GM23338 (cell line): Measurements from ENCODE around the gene RFX3. TPM values are rescaled to one million over a fixed set of nuclear protein-coding genes. Genes with fewer than 3 reads are reported as not detected.

Experiments
- ATAC-seq: fragments of 200-7000 bp; cut with Tn5 transposase; 3 replicates; pipeline ENCODE4 v1.9.1; 2020
- DNase-seq: peaks from one replicate; pipeline ENCODE4 v3.0.0-alpha.2; 2015; ENCODE audit warnings: low spot score
- H2AFZ ChIP-seq: fragments of 200-600 bp; sonication (generic); 2 replicates; pipeline ENCODE4 v1.8.0; 2016; ENCODE audit warnings: antibody characterized with exemption, mild to moderate bottlenecking, moderate library complexity
- H3F3A ChIP-seq: fragments of 200-600 bp; sonication (generic); replicated peaks from 2 replicates; pipeline ENCODE4 v1.8.0; 2017; ENCODE audit warnings: antibody characterized with exemption, mixed run types, low read depth
- H3K27ac ChIP-seq: fragments of 200-600 bp; sonication (generic); 2 replicates; pipeline ENCODE4 v1.6.1; 2016; ENCODE audit warnings: low read depth
- H3K27me3 ChIP-seq: fragments of 200-600 bp; sonication (generic); 2 replicates; pipeline ENCODE4 v1.8.0; 2016; ENCODE audit warnings: mild to moderate bottlenecking, mixed run types, moderate library complexity; ENCODE audit not compliant: insufficient read depth
- H3K36me3 ChIP-seq: fragments of 200-600 bp; sonication (generic); 2 replicates; pipeline ENCODE4 v1.8.0; 2016; ENCODE audit warnings: mild to moderate bottlenecking; ENCODE audit not compliant: insufficient read depth
- H3K4me1 ChIP-seq: fragments of 200-600 bp; sonication (generic); 2 replicates; pipeline ENCODE4 v1.8.0; 2016; ENCODE audit warnings: mild to moderate bottlenecking, moderate library complexity; ENCODE audit not compliant: insufficient read depth
- H3K4me2 ChIP-seq: fragments of 200-600 bp; sonication (generic); 2 replicates; pipeline ENCODE4 v1.7.1; 2017; ENCODE audit warnings: mixed run types
- H3K4me3 ChIP-seq: fragments of 200-600 bp; sonication (generic); 2 replicates; pipeline ENCODE4 v1.6.1; 2016; ENCODE audit warnings: mixed run types
- H3K79me2 ChIP-seq: fragments of 200-600 bp; sonication (generic); replicated peaks from 2 replicates; pipeline ENCODE4 v1.8.0; 2017; ENCODE audit warnings: mild to moderate bottlenecking; ENCODE audit not compliant: insufficient read depth
- H3K9me2 ChIP-seq: fragments of 200-600 bp; sonication (generic); 2 replicates; pipeline ENCODE4 v1.8.0; 2017; ENCODE audit not compliant: insufficient read depth
- H4K20me1 ChIP-seq: fragments of 200-600 bp; sonication (generic); replicated peaks from 2 replicates; pipeline ENCODE4 v1.8.0; 2017; ENCODE audit warnings: mild to moderate bottlenecking; ENCODE audit not compliant: insufficient read depth
- H3K27ac Mint-ChIP-seq: 2 replicates; pipeline ENCODE4 v1.8.0; 2020; ENCODE audit warnings: inconsistent platforms, mild to moderate bottlenecking, moderate library complexity, mixed read lengths
- H3K27me3 Mint-ChIP-seq: 3 replicates; pipeline ENCODE4 v1.8.0; 2022; ENCODE audit warnings: low read depth, mild to moderate bottlenecking, moderate library complexity, mixed read lengths, inconsistent platforms; ENCODE audit not compliant: insufficient read depth, poor library complexity
- H3K36me3 Mint-ChIP-seq: 3 replicates; pipeline ENCODE4 v1.8.0; 2021; ENCODE audit warnings: low read depth, mild to moderate bottlenecking, inconsistent platforms, moderate library complexity, mixed read lengths
- H3K4me1 Mint-ChIP-seq: 3 replicates; pipeline ENCODE4 v1.8.0; 2020; ENCODE audit warnings: mild to moderate bottlenecking, inconsistent platforms, mixed read lengths
- H3K4me3 Mint-ChIP-seq: 3 replicates; pipeline ENCODE4 v1.8.0; 2021; ENCODE audit warnings: moderate library complexity, mild to moderate bottlenecking, inconsistent platforms, mixed read lengths
- H3K9me3 Mint-ChIP-seq: 3 replicates; pipeline ENCODE4 v1.8.0; 2020; ENCODE audit warnings: moderate library complexity, mild to moderate bottlenecking, inconsistent platforms, mixed read lengths
- CREB1 ChIP-seq: fragments of 250-450 bp; sonication (Bioruptor Pico); IDR thresholded peaks from 2 replicates; pipeline ENCODE4 v1.5.0; 2020; ENCODE audit warnings: low read depth, mild to moderate bottlenecking, moderate library complexity
- CTCF ChIP-seq, 2 experiments: fragments of 200-600 bp in 1 of 2; sonication (generic) in 1 of 2; conservative IDR thresholded peaks; 2 replicates each; pipeline versions ENCODE4 v1.5.1 to v1.6.1; 2016 to 2017; ENCODE audit warnings: antibody characterized with exemption in 2 of 2, low read depth in 2 of 2, mild to moderate bottlenecking in 2 of 2, moderate library complexity in 1 of 2
- ETS1 ChIP-seq: IDR thresholded peaks from 2 replicates; pipeline ENCODE4 v1.6.1; 2016; ENCODE audit warnings: antibody characterized with exemption
- EZH2 ChIP-seq: fragments of 200-600 bp; sonication (generic); IDR thresholded peaks from one replicate; pipeline ENCODE4 v1.8.0; 2017; ENCODE audit warnings: antibody characterized with exemption, mild to moderate bottlenecking, low read depth; ENCODE audit not compliant: unreplicated experiment
- EZH2phosphoT487 ChIP-seq: fragments of 200-600 bp; sonication (generic); IDR thresholded peaks from one replicate; pipeline ENCODE4 v1.8.1; 2018; ENCODE audit warnings: antibody characterized with exemption; ENCODE audit not compliant: unreplicated experiment
- JUNB ChIP-seq: IDR thresholded peaks from one replicate; pipeline ENCODE4 v1.6.1; 2016; ENCODE audit warnings: antibody characterized with exemption; ENCODE audit not compliant: unreplicated experiment
- NANOG ChIP-seq: IDR thresholded peaks from 2 replicates; pipeline ENCODE4 v1.6.1; 2016; ENCODE audit warnings: antibody characterized with exemption, borderline replicate concordance
- POLR2AphosphoS5 ChIP-seq: IDR thresholded peaks from 2 replicates; pipeline ENCODE4 v1.6.1; 2016; ENCODE audit warnings: antibody characterized with exemption, low read depth
- REST ChIP-seq: IDR thresholded peaks from one replicate; pipeline ENCODE4 v1.6.1; 2018; ENCODE audit warnings: antibody characterized with exemption; ENCODE audit not compliant: unreplicated experiment
- STAT1 ChIP-seq: IDR thresholded peaks from one replicate; pipeline ENCODE4 v1.6.1; 2016; ENCODE audit warnings: antibody characterized with exemption; ENCODE audit not compliant: unreplicated experiment
- ZNF114 ChIP-seq: fragments of 250-450 bp; sonication (Bioruptor Pico); IDR thresholded peaks from 2 replicates; pipeline ENCODE4 v1.5.0; 2020; ENCODE audit warnings: mild to moderate bottlenecking, moderate library complexity
- ZNF331 ChIP-seq: fragments of 250-450 bp; sonication (Bioruptor Pico); IDR thresholded peaks from 2 replicates; pipeline ENCODE4 v1.5.0; 2020; ENCODE audit warnings: low read depth, mild to moderate bottlenecking, moderate library complexity
- ZNF462 ChIP-seq: fragments of 250-450 bp; sonication (Bioruptor Pico); IDR thresholded peaks from 2 replicates; pipeline ENCODE4 v1.5.0; 2020; ENCODE audit warnings: mild to moderate bottlenecking, moderate library complexity
- polyA plus RNA-seq: library from polyadenylated mRNA; unstranded; fragments of >200 nt; fragmentation: Nextera tagmentation; extraction: Ambion mirVana; gene quantifications from 2 replicates; pipeline ENCODE4 v1.2.1, GENCODE V29; 2016
- total RNA-seq: library from RNA; depleted of rRNA; stranded (reverse); fragments of >200 nt; shearing (Covaris generic); gene quantifications from 2 replicates; pipeline ENCODE4 v1.2.3, GENCODE V29; 2014

RFX3 gene
- total and polyA plus RNA-seq, 2 experiments from 2014 or later = 9.8 to 22.1 TPM

- Histone ChIP-seq H3K27ac (no peak overlapping the region), H3K79me2 (no peaks in the 10 kb centered on the region), H3K4me1 (peaks cover 5% of the 10 kb centered on the region; the same call in 1 of the 2 replicates), H4K20me1 (no peaks in the 10 kb centered on the region), H3K9me2 (no peaks in the 10 kb centered on the region), H3K4me2 (no peak overlapping the region), H3K27me3 (no peaks in the 10 kb centered on the region), H3F3A (no peaks in the 10 kb centered on the region), H2AFZ (no peak overlapping the region), H3K36me3 (peaks cover 8% of the 10 kb centered on the region; the same call in 1 of the 2 replicates), H3K4me3 (no peak overlapping the region)
- Mint-ChIP-seq H3K9me3 (no peaks in the 10 kb centered on the region), H3K36me3 (peaks cover 4% of the 10 kb centered on the region; the same call in 2 of the 3 replicates), H3K27me3 (no peaks in the 10 kb centered on the region), H3K27ac (peak overlapping the region; percentile 28; the same call in 1 of the 2 replicates), H3K4me3 (no peak overlapping the region), H3K4me1 (peaks cover 10% of the 10 kb centered on the region)
- DNase-seq = peak; percentile 9
- ATAC-seq = peak; percentile 95
- TF ChIP-seq REST (no peak), EZH2 (no peak), ZNF462 (CRISPR knock-in tag) (no peak), JUNB (no peak), ZNF331 (CRISPR knock-in tag) (no peak), ETS1 (no peak), CREB1 (CRISPR knock-in tag) (no peak), POLR2AphosphoS5 (no peak), STAT1 (no peak), ZNF114 (CRISPR knock-in tag) (no peak), NANOG (no peak), CTCF (conservative IDR thresholded peaks at IDR 0.05; ENCODE audit: low read depth in 2 of 2) (no peak), EZH2phosphoT487 (no peak)
These were observed 254.2 kb downstream of the RFX3 start for GRCh38 chr9:3271581-3271980.
